ENCODE measurements around the gene CCDC194. TPM values are rescaled to one million over a fixed set of nuclear protein-coding genes. Genes with fewer than 3 reads are reported as not detected.

The CCDC194 gene
- total RNA-seq, 3 donors from 2014 or later: 0.53 to 0.54 TPM; not detected in 1

DNA sequence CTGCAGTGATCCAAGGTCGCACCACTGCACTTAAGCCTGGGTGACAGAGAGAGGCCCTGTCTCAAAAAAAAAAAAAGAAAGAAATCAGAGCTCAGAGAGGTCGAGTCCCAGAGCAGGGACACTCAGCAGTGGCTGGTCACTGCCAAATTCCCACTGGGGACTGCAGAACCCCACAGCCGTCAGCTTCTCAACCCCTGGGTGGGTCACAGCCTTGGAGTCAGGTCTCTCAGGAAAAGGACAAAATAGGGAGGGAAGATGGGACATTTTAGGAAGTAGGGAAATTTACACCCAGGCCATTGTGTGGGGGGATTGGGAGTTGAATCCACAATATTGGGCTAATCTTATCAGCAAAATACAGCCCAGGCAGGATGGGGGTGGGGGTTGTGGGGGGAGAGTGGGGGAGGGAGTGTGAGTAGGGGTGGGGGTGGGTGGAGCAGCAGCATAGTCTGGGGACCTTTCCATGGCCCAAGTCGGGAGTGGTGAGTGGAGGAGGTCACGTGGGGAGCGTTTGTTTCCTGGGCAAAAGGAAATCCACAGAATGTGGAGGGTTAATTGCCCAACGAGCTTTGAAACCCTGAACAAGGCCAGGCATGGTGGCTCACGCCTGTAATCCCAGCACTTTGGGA, 5.0 kb upstream of the CCDC194 start:
- no peak for ATAC-seq
- Histone ChIP-seq H3K9me3 (no peaks in the 10 kb centered on the region), H3K4me1 (ENCODE audit: low read depth) (no peaks in the 10 kb centered on the region), H3K4me3 (no peak overlapping the region), H3K36me3 (ENCODE audit: low read depth) (no peaks in the 10 kb centered on the region)
- intact Hi-C loops (cut with DNase I, micrococcal nuclease): loop anchor here in 1 of 2 donors (10.0 kb wide), 2 partner anchors 66 to 104 kb away; partner anchors contain the start of gene NXNL1
- TF ChIP-seq, protein P1, sequence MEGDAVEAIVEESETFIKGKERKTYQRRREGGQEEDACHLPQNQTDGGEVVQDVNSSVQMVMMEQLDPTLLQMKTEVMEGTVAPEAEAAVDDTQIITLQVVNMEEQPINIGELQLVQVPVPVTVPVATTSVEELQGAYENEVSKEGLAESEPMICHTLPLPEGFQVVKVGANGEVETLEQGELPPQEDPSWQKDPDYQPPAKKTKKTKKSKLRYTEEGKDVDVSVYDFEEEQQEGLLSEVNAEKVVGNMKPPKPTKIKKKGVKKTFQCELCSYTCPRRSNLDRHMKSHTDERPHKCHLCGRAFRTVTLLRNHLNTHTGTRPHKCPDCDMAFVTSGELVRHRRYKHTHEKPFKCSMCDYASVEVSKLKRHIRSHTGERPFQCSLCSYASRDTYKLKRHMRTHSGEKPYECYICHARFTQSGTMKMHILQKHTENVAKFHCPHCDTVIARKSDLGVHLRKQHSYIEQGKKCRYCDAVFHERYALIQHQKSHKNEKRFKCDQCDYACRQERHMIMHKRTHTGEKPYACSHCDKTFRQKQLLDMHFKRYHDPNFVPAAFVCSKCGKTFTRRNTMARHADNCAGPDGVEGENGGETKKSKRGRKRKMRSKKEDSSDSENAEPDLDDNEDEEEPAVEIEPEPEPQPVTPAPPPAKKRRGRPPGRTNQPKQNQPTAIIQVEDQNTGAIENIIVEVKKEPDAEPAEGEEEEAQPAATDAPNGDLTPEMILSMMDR (IDR thresholded peaks at IDR 0.05): no peak
- no peak for DNase-seq

DNA sequence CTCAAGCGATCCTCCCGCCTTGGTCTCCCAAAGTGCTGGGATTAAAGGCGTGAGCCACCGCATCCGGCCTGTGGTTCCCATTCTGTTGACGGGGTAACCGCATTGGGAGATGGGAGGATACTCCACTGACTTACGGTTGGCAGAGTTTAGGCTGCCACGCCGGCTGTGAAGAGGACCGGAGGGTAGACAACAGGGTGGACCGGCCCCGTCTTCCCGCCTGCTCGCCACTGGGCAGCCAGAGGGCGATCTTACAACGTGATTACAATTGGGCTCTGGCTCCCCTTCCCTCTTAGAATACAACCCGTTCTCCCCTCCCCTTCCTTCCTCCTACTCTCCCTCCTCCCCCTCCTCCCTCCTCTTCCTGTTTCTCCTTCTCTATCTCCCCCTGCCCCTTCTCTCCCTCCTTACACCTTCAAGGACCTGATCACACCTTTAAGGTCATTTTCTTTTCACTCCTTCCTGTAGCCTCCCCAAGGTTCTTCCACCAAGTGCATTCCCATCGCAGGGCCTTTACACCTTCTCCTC, 957 bp upstream of the CCDC194 start:
- no peak overlapping the region for H3K4me3 ChIP-seq
- TF ChIP-seq, protein P1 (IDR thresholded peaks at IDR 0.05): peak; percentile 24
- no peaks in the 10 kb centered on the region for H3K36me3 ChIP-seq (ENCODE audit: low read depth)
- peaks cover 12% of the 10 kb centered on the region for H3K4me1 ChIP-seq (ENCODE audit: low read depth)
- intact Hi-C loops (cut with DNase I, micrococcal nuclease): loop anchor here in 1 of 2 donors (10.0 kb wide), 2 partner anchors 70 to 100 kb away; partner anchors contain the start of gene NXNL1
- ATAC-seq (peak; percentile 42), DNase-seq (peak; percentile 59 to 79 (median 64))
- no peaks in the 10 kb centered on the region for H3K9me3 ChIP-seq

DNA sequence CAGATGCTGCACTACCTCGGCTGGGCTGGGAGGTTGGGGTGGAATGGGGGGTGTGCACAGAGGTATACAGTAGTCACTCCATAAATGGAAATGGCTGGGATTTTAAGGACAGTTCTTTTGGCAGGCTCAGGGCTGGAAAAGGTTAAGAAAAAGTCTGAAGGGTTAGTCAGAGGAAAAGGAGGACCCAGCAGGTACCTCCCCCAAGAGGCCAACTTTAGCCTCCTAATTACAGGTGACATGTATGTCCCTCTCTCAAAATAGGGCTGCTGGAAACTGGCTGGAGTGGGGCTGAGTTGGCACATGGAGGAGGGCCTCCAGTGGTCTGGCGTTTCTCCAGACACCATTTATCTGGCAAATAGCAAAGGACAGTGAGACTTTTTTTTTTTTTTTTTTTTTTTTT, 994 bp downstream of the CCDC194 start:
- H3K4me1 ChIP-seq (ENCODE audit: low read depth): peaks cover 12% of the 10 kb centered on the region
- no peaks in the 10 kb centered on the region for H3K36me3 ChIP-seq (ENCODE audit: low read depth)
- DNase-seq (no peak), ATAC-seq (no peak)
- TF ChIP-seq, protein P1 (IDR thresholded peaks at IDR 0.05): no peak
- no peaks in the 10 kb centered on the region for H3K9me3 ChIP-seq
- intact Hi-C loops (cut with DNase I, micrococcal nuclease): loop anchor here in 1 of 2 donors (10.0 kb wide), 2 partner anchors 72 to 98 kb away; partner anchors contain the start of gene NXNL1
- H3K4me3 ChIP-seq: no peak overlapping the region

DNA sequence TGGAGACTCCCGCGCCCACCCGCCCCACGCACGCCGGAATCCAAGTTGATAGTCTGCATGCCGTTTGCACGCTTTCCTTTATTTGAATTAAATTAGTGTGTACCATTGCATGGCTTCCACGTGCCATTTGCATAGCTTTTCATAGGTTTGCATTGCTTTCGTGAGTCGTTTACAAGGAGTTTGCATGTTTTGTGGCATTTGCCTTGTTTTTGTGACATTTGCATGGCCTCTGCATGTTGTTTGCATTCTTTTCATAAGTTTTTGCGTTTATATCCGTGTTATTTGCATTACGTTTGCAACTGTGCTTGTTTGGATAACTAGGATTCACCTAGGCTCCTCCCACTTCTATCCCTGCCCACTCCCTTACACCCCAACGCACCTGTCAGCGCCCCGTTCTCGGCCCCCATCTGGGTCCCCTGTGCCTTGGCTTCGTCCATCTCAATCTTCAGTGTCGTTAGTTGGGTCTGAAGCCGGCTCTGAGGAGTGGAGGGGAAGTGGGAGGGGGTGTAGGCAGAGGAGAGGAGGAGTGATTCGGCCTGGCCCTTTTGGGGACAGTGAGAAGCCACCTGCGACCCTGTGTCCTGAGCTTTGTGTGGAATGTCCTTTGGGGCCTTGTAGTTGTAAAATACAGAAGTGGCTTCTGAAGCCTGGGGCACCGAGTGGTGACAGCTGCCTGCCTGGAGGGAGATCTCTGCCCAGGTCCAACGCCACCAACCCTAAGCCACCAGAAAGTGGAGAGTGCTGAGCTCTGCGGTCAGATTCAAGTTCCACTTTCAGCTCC, 2.4 kb downstream of the CCDC194 start:
- H3K36me3 ChIP-seq (ENCODE audit: low read depth): no peaks in the 10 kb centered on the region
- intact Hi-C loops (cut with DNase I, micrococcal nuclease): loop anchor here in 1 of 2 donors (10.0 kb wide), 2 partner anchors 73 to 97 kb away; partner anchors contain the start of gene NXNL1
- TF ChIP-seq, protein P1 (IDR thresholded peaks at IDR 0.05): no peak
- H3K4me3 ChIP-seq: no peak overlapping the region
- no peak for DNase-seq
- peak; percentile 6 for ATAC-seq
- no peaks in the 10 kb centered on the region for H3K9me3 ChIP-seq
- peaks cover 12% of the 10 kb centered on the region for H3K4me1 ChIP-seq (ENCODE audit: low read depth)

DNA sequence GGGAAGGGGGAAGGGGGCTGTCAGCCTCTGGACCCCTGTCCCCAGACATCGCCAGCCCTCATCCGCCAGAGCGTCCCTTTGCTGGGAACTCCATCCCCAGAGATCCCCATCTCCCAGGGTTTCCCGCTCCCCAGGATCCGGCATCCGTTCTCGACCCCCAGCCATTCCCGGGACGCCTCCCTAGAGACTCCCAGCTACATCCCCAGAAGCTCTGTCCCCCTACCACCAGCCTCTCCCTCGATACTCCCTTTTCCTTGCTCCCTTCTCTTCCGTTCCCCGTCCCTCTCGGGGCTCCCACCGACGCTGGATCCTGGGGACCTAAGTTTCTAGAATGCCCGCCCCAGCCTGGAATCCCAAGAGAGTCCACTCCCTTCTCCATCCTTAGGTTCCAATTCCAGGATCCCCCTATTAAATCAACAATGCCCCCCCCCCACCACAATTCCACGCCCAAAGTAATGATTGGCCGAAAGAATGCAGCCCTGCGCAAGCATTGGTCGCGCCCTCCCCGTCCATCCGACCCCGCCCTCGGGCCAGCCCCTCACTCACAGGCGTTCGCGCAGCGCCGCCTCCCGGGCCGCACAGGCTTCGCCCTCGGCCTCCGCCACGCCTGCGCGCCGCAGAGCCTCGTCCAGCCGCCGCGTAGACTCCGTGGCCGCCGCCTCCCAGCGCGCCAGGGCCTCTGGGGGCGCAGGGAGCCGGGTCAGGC, 3.2 kb downstream of the CCDC194 start:
- DNase-seq (peak; percentile 92 to 93 (median 92)), ATAC-seq (peak; percentile 99)
- H3K4me3 ChIP-seq: no peak overlapping the region
- H3K36me3 ChIP-seq (ENCODE audit: low read depth): no peaks in the 10 kb centered on the region
- peaks cover 12% of the 10 kb centered on the region for H3K4me1 ChIP-seq (ENCODE audit: low read depth)
- TF ChIP-seq, protein P1 (IDR thresholded peaks at IDR 0.05): peak; percentile 74
- intact Hi-C loops (cut with DNase I, micrococcal nuclease): loop anchor here in 1 of 2 donors (10.0 kb wide), 2 partner anchors 74 to 96 kb away; partner anchors contain the start of gene NXNL1
- H3K9me3 ChIP-seq: no peaks in the 10 kb centered on the region

Data from mucosa of descending colon (tissue), 3 donors.